ENCODE results near the gene C1D.
A peak's percentile ranks its signal among the peaks of the same experiment; 100 is the strongest.

The C1D gene

DNA sequence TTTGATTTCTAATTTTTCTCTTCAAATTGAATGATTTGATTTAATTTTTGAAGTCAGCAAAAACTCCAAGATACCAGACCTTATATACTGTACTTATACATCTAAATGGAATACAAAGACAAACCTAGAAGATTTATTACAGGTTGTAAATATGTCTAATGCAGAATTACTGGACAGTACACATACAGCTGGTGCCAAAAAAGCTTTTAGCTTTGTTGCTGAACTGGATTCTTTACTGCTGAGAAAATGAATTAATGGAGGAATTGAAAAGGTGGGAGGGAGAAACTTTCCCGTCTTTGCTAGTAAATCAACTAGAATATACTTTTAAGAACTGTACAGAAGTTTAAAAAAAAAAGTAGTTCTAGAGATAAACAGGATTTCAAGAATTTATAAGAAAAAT lies 17.5 kb downstream of the C1D start:
- no peak for DNase-seq (ENCODE audit: low read depth)
- TF ChIP-seq, protein P1, sequence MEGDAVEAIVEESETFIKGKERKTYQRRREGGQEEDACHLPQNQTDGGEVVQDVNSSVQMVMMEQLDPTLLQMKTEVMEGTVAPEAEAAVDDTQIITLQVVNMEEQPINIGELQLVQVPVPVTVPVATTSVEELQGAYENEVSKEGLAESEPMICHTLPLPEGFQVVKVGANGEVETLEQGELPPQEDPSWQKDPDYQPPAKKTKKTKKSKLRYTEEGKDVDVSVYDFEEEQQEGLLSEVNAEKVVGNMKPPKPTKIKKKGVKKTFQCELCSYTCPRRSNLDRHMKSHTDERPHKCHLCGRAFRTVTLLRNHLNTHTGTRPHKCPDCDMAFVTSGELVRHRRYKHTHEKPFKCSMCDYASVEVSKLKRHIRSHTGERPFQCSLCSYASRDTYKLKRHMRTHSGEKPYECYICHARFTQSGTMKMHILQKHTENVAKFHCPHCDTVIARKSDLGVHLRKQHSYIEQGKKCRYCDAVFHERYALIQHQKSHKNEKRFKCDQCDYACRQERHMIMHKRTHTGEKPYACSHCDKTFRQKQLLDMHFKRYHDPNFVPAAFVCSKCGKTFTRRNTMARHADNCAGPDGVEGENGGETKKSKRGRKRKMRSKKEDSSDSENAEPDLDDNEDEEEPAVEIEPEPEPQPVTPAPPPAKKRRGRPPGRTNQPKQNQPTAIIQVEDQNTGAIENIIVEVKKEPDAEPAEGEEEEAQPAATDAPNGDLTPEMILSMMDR (conservative IDR thresholded peaks at IDR 0.05; ENCODE audit: low read depth, low read length), result no peak

DNA sequence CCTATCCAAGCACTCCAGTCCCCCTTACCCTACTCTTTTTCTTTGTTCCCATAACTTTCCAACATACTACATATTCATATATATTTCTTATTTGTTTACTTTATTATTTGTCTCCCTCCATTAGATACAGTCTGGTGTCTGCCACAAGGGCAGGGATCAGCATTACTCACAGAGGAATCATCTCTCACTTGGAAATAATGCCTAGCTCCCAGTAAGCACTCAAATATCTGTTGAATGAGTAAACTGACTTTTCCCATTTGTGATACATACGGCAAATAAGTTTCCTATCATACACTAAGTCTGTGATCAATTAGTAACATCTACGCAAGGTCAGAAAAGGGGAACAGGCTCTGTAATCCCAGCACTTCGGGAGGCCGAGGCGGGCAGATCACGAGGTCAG lies 18.7 kb downstream of the C1D start:
- DNase-seq (ENCODE audit: low read depth), result peak; percentile 82
- no peak overlapping the region for H3K4me3 ChIP-seq (ENCODE audit: low read depth, low read length)
- TF ChIP-seq, protein P1 (conservative IDR thresholded peaks at IDR 0.05; ENCODE audit: low read depth, low read length), result no peak

More for the DNA sequence above, 17.5 kb downstream of the C1D start:
- H3K4me3 ChIP-seq (ENCODE audit: low read depth, low read length), result no peak overlapping the region

GRCh38 chr2:68043695-68044094 lies 19.1 kb downstream of the C1D start:
- no peak for DNase-seq (ENCODE audit: low read depth)
- H3K4me3 ChIP-seq (ENCODE audit: low read depth, low read length), result no peak overlapping the region
- TF ChIP-seq, protein P1 (conservative IDR thresholded peaks at IDR 0.05; ENCODE audit: low read depth, low read length), result no peak

DNA sequence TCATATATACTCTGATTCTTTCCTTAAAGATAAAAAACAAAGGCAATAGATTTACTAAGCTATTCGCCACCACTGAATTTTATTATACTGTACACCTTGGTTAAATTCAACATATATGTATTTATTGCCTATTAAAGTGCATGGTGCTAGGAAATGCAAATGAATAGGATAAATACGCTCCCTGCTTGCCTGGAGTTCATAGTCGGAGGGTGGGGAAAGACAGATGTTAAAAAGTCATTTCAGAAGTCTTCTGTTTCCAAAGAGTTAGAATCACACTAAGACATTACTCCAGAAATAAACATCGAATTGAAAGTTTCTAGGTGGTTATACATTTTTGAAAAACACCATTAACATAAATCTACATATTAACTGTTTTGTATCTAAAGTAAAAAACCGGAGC lies 19.8 kb downstream of the C1D start:
- TF ChIP-seq, protein P1 (conservative IDR thresholded peaks at IDR 0.05; ENCODE audit: low read depth, low read length), result no peak
- DNase-seq (ENCODE audit: low read depth), result no peak

GRCh38 chr2:68041704-68042245 lies 21.0 kb downstream of the C1D start:
- TF ChIP-seq, protein P1 (conservative IDR thresholded peaks at IDR 0.05; ENCODE audit: low read depth, low read length), result no peak
- no peak overlapping the region for H3K4me3 ChIP-seq (ENCODE audit: low read depth, low read length)
- DNase-seq (ENCODE audit: low read depth), result no peak

More for the DNA sequence above, 19.8 kb downstream of the C1D start:
- no peak overlapping the region for H3K4me3 ChIP-seq (ENCODE audit: low read depth, low read length)

DNA sequence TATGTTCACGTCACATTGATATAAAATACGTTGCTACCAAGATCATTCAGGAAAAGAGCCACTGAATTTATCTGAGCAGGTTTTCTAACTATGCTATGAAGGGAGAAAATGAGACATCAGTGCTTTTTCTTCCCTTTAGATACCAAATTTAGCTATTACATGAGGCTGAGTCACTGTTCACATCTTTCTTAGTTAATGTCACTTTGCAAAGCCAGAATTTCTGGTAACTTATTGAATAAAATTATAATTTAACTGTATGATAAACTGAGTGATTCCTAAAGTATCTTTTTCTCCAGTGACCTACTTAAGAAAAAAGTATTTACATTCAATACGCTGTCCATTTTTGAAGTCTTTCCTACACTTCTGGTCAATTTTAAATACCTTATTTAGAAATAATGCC lies 22.7 kb downstream of the C1D start:
- no peak overlapping the region for H3K4me3 ChIP-seq (ENCODE audit: low read depth, low read length)
- TF ChIP-seq, protein P1 (conservative IDR thresholded peaks at IDR 0.05; ENCODE audit: low read depth, low read length), result no peak
- no peak for DNase-seq (ENCODE audit: low read depth)

- H3K4me3 ChIP-seq (ENCODE audit: low read depth, low read length), result no peak overlapping the region
- no peak for DNase-seq (ENCODE audit: low read depth)
- TF ChIP-seq, protein P1 (conservative IDR thresholded peaks at IDR 0.05; ENCODE audit: low read depth, low read length), result no peak
Measured at GRCh38 chr2:68039317-68039716, 23.5 kb downstream of the C1D start.
